PFSK-1 (cell line): ENCODE measurements around the gene ANKZF1.

Source experiments
- FOXP2 ChIP-seq: optimal IDR thresholded peaks from 2 replicates; pipeline ENCODE3; 2011; ENCODE audit warnings: borderline replicate concordance, control low read depth, inconsistent platforms; ENCODE audit not compliant: insufficient read depth; ENCODE audit errors: extremely low read length, extremely low read depth
- POLR2AphosphoS5 ChIP-seq: IDR thresholded peaks from 2 replicates; pipeline ENCODE4 v1.6.1; 2012; ENCODE audit warnings: low read depth, mild to moderate bottlenecking, control low read depth, low read length, moderate library complexity
- SIN3A ChIP-seq: IDR thresholded peaks from 2 replicates; pipeline ENCODE4 v1.6.1; 2012; ENCODE audit warnings: mild to moderate bottlenecking, low read length, moderate library complexity, borderline replicate concordance; ENCODE audit not compliant: insufficient read depth
- TAF1 ChIP-seq: IDR thresholded peaks from 2 replicates; pipeline ENCODE4 v1.6.1; 2012; ENCODE audit warnings: low read length, control low read depth, borderline replicate concordance; ENCODE audit not compliant: insufficient read depth
- TF ChIP-seq, protein P1 (sequence below), 2 experiments: IDR thresholded peaks; 2 replicates each; pipeline versions ENCODE4 v1.6.1 to v1.8.0; 2011 to 2012; ENCODE audit warnings: low read depth in 2 of 2, low read length in 2 of 2, control low read depth in 1 of 2, inconsistent platforms in 1 of 2, mild to moderate bottlenecking in 1 of 2, moderate library complexity in 1 of 2; ENCODE audit not compliant: insufficient read depth in 1 of 2

ANKZF1 gene

DNA sequence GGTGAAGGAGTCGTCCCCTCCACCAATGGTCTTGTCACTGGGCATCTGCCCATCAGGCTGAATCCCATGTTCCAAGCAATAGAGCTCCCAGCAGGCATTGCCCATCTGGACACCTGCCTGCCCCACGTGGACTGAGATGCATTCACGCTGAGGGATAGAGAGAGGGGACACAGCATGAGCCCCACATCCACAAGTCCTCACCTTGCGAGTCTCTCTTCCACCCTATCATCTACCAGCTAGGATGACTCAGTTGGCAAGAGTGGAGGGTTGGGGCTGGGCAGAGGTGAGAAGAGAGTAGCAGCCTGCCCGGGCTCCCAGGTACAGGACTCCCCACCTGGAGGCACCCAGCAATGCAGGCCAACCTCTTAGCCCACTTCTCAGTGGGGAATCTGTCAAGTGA lies 22.5 kb downstream of the ANKZF1 start:
- TF ChIP-seq, protein P1, sequence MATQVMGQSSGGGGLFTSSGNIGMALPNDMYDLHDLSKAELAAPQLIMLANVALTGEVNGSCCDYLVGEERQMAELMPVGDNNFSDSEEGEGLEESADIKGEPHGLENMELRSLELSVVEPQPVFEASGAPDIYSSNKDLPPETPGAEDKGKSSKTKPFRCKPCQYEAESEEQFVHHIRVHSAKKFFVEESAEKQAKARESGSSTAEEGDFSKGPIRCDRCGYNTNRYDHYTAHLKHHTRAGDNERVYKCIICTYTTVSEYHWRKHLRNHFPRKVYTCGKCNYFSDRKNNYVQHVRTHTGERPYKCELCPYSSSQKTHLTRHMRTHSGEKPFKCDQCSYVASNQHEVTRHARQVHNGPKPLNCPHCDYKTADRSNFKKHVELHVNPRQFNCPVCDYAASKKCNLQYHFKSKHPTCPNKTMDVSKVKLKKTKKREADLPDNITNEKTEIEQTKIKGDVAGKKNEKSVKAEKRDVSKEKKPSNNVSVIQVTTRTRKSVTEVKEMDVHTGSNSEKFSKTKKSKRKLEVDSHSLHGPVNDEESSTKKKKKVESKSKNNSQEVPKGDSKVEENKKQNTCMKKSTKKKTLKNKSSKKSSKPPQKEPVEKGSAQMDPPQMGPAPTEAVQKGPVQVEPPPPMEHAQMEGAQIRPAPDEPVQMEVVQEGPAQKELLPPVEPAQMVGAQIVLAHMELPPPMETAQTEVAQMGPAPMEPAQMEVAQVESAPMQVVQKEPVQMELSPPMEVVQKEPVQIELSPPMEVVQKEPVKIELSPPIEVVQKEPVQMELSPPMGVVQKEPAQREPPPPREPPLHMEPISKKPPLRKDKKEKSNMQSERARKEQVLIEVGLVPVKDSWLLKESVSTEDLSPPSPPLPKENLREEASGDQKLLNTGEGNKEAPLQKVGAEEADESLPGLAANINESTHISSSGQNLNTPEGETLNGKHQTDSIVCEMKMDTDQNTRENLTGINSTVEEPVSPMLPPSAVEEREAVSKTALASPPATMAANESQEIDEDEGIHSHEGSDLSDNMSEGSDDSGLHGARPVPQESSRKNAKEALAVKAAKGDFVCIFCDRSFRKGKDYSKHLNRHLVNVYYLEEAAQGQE (IDR thresholded peaks at IDR 0.05; ENCODE audit: insufficient read depth in 1 of 2, low read depth in 2 of 2, low read length in 2 of 2), result no peak
- TF ChIP-seq FOXP2, result no peak
- no peak for TF ChIP-seq TAF1
- no peak for TF ChIP-seq POLR2AphosphoS5
- TF ChIP-seq SIN3A, result no peak

DNA sequence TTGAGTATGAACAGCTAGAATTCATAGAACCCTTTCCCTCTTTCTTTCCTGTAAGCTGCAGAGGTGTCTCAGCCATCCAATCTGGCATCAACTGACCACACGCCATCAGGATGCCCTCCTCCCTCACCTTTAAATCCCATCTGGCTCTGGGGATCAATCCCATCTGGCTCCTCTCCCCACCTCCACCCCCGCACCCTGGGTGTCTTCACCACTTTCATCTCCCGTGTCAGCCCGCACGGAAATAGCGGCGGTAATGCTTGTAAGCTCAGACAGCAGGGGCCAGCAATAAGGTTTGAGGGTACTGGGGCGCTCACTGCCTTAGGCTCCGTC lies 22.9 kb downstream of the ANKZF1 start:
- TF ChIP-seq SIN3A (no peak), TAF1 (no peak), FOXP2 (no peak)

DNA sequence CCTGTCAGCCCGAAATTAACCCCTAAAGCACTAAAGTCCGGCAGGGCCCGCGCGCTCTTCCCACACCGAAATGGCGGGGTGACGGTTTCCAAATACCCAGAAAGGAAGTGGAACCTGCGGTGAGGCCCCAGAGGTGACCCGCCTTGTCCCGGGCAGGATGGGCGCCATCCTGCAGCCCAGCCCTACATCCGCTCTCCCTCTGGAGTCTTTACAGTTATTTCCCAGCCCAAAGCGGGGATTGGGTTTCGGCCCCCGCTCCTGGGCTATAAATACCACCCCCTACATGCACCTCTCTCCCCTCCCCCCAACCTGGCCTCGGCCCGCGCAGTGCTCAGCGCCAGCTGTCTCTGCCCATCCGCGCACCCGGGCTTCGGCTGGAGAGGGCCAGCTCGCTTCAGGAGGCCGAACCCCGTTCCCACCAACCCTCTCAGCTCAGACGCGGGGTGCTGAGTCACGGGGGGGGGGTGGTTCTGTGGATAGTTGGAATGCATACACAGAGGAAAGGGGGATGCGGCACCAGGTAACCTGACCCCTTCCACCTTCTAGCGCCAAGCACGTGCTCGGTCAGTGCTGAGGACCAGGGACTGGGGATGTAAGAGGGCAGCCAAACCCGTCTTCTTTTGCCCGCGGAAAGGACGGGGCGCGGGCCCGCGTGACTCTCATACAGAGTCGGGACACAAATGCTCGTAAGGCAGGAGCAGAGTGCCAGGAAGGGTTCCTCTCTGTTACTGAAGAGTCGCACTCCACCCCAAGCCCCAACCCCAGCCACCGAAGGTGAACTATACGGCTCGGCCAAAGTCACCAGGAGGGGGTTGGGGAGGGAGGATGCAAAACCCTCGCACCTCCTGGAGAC lies 23.5 kb downstream of the ANKZF1 start, which contains the start of gene TUBA4B:
TUBA4B (plus strand) TSS at position 344 of the 853 bp plus-strand sequence; CDS start at position 509, 165 bp downstream.
- no peak for TF ChIP-seq FOXP2

DNA sequence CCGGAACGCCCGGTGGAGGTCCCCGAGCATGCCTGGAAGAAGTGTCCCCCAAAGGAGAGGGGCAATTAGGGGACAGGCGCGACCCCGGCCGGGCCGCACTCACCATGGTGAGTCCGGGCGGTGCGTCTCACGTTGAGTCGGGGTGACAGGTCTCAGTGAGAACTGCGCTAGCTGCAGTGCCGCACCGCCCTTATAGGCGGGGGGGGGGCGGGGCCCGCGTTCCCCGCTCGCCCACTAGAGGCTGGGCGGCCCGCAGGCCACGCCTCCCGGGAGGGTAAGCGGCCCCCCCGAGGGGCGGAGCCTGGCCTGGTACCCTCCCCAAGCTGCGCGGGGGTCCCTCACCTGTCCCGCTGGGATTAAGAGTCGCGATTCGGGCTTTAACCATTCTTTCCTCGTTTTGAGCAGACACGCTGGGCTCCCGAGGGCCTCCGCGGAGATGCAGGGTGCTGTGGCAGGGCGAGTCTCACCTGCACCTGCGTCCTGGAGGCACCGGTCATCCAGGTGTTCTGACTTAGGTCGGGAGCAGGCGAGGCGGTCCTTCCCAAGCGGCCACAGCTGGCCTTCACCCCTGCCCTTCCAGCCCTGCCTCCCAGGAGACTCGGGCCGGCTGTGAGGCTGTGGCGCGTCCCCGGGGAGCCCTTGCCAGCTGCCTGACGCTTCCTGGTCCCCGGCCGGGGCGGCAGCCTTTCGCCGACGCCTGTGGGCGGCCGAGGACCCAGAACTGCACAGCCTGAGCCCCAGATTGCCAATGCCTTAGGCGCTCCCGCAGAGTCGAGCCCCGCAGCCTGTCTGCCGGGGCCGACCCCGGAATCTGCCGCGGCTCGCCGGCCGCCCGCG lies 24.4 kb downstream of the ANKZF1 start, which contains the start of gene TUBA4A:
TUBA4A (minus strand) TSS at position 166 of the 837 bp plus-strand sequence; CDS start at position 106, 60 bp downstream.
- TF ChIP-seq FOXP2 (no peak), TAF1 (no peak), POLR2AphosphoS5 (no peak), SIN3A (no peak)
- TF ChIP-seq, protein P1 (IDR thresholded peaks at IDR 0.05; ENCODE audit: insufficient read depth in 1 of 2, low read depth in 2 of 2, low read length in 2 of 2), result no peak

DNA sequence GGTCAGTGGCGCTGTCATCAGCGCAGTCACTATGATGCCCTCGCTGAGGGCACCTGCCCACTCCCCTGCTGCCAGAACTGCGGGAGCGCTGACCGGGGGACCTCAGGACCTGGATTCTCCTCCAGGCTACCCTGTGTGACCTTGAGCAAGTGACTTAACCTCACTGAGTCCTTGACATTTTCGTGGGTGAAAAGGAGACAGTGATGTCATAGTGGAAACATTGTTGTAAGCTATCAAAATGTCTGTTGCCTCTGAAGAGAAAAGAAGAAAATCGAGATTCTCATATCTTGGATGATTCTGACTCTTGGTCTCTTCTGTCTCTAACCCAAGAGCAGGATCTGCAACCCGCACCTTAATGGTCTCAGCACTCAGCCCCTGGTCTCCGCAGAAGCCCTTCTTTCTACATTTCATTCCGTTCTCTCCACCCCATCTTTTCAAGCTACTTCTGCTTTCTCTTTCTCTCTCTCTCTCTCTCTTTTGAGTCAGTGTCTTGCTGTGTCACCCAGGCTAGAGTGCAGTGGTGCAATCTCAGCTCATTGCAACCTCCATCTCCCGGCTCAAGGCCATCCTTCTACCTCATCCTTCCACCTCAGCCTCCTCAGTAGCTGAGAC lies 25.1 kb downstream of the ANKZF1 start:
- TF ChIP-seq, protein P1 (IDR thresholded peaks at IDR 0.05; ENCODE audit: insufficient read depth in 1 of 2, low read depth in 2 of 2, low read length in 2 of 2), result no peak
- no peak for TF ChIP-seq POLR2AphosphoS5
- no peak for TF ChIP-seq TAF1
- TF ChIP-seq SIN3A, result no peak
- no peak for TF ChIP-seq FOXP2
